Glomerular endothelial cell (primary cell): ENCODE data around the gene ZNF280C. TPM values are rescaled to one million over a fixed set of nuclear protein-coding genes. Genes with fewer than 3 reads are reported as not detected.

Source experiments
- total RNA-seq: library from RNA; depleted of rRNA; stranded (reverse); fragments of >200 nt; gene quantifications from 2 replicates; pipeline ENCODE4 v1.2.3, GENCODE V29; 2015

Gene ZNF280C
- total RNA-seq, 1 donor from 2014 or later: 4.5 TPM

Other genes starting within 250 kb of the ZNF280C start
- gene ELF4, start 158.4 kb downstream of the ZNF280C start, total RNA-seq: 27.4 and 29.9 TPM in 2 replicates
- 16.4 and 16.9 TPM in 2 replicates for gene AIFM1, start 103.1 kb downstream of the ZNF280C start, total RNA-seq
- 0.47 and 0.92 TPM in 2 replicates for gene RAB33A, start 96.9 kb downstream of the ZNF280C start, total RNA-seq
- 10.9 and 11.1 TPM in 2 replicates for gene SLC25A14, start 71.0 kb upstream of the ZNF280C start, total RNA-seq
- not detected in 2 replicates for gene GPR119, start 116.8 kb upstream of the ZNF280C start, total RNA-seq
- gene RBMX2, start 133.1 kb upstream of the ZNF280C start, total RNA-seq: 14.4 and 19.7 TPM in 2 replicates